ENCODE data around the gene CST3.
"Not testable (repeated sequence)": the region's sequence is repeated elsewhere in the genome, so short reads cannot be mapped to it uniquely, and the experiment has no call there.

Gene CST3

DNA sequence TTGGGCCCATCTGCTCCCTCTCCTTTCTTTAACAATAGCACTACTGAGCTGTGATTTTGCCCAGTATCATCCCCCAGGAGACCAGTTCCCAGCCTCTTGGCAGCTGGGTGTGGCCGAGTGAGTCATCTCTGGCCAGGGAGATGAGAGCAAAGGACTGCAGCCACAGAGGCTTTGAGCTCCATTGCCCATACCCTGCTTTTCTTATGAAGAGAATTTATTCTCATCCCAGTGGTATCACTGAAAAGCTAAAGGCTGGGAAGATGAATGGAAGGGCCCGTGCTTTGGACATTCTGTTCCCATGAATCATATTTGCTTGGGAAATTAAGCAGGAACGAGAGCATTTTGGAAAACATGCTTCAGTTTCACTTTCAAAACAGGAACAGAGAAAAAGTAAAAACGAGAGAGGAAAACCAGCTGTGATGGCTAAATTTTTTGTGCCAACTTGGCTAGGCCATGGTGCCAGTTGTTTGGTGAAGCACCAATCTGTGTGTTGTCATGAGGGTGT is 14.9 kb downstream of the CST3 start:
- H3K36me3 ChIP-seq (ENCODE audit: control insufficient read depth, low read depth, low read length) = no peaks in the 10 kb centered on the region
- no peaks in the 10 kb centered on the region for H3K27me3 ChIP-seq (ENCODE audit: control insufficient read depth, insufficient read depth, low read length)
- no peak overlapping the region for H3K4me3 ChIP-seq (ENCODE audit: low read length)
- no peak overlapping the region for H3K9ac ChIP-seq (ENCODE audit: low read length)
- no peaks in the 10 kb centered on the region for H3K9me3 ChIP-seq (ENCODE audit: control insufficient read depth, low read depth, low read length)
- H3K4me1 ChIP-seq (ENCODE audit: control insufficient read depth, low read depth, low read length) = no peaks in the 10 kb centered on the region
- H3K27ac ChIP-seq (ENCODE audit: low read length) = no peak overlapping the region

DNA sequence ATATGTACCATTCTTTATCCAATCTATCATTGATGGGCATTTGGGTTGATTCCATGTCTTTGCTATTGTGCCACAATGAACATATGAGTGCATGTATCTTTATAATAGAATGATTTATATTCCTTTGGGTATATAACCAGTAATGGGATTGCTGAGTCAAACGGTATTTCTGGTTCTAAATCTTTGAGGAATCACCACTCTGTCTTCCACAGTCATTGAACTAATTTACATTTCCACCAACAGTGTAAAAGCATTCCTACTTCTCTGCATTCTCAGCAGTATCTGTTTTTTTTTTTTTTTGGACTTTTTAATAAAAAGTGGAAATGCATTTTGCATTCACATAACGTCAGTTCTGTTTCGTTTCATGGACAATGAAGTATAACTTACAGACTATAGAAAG is 15.4 kb downstream of the CST3 start:
- H3K36me3 ChIP-seq (ENCODE audit: control insufficient read depth, low read depth, low read length); H3K4me1 ChIP-seq (ENCODE audit: control insufficient read depth, low read depth, low read length); H3K9me3 ChIP-seq (ENCODE audit: control insufficient read depth, low read depth, low read length); H3K27ac ChIP-seq (ENCODE audit: low read length); H3K27me3 ChIP-seq (ENCODE audit: control insufficient read depth, insufficient read depth, low read length); H3K9ac ChIP-seq (ENCODE audit: low read length); H3K4me3 ChIP-seq (ENCODE audit: low read length): not testable (repeated sequence)

DNA sequence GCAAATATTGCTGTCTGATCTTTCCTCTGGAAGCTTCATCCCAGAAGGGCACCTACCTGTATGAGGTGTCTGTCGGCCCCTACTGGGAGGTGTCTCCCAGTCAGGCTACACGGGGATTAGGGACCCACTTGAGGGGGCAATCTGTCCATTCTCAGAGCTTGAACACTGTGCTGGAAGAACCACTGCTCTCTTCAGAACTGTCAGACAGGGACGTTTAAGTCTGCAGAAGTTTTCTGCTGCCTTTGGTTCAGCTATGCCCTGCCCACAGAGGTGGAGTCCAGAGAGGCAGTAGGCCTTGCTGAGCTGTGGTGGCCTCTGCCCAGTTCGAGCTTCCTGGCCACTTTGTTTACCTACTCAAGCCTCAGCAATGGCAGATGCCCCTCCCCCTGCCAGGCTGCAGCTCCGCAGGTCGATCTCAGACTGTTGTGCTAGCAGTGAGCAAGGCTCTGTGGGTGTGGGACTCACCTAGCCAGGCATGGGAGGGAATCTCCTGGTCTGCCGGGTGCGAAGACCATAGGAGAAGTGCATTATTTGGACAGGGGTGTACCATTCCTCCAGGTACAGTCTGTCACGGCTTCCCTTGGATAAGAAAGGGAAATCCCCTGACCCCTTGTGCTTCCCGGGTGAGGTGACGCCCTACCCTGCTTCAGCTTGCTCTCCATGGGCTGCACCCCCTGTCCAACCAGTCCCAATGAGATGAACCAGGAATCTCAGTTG is 16.9 kb downstream of the CST3 start:
- not testable (repeated sequence) for H3K27ac ChIP-seq (ENCODE audit: low read length); H3K36me3 ChIP-seq (ENCODE audit: control insufficient read depth, low read depth, low read length); H3K9me3 ChIP-seq (ENCODE audit: control insufficient read depth, low read depth, low read length); H3K27me3 ChIP-seq (ENCODE audit: control insufficient read depth, insufficient read depth, low read length); H3K4me3 ChIP-seq (ENCODE audit: low read length); H3K4me1 ChIP-seq (ENCODE audit: control insufficient read depth, low read depth, low read length); H3K9ac ChIP-seq (ENCODE audit: low read length)

DNA sequence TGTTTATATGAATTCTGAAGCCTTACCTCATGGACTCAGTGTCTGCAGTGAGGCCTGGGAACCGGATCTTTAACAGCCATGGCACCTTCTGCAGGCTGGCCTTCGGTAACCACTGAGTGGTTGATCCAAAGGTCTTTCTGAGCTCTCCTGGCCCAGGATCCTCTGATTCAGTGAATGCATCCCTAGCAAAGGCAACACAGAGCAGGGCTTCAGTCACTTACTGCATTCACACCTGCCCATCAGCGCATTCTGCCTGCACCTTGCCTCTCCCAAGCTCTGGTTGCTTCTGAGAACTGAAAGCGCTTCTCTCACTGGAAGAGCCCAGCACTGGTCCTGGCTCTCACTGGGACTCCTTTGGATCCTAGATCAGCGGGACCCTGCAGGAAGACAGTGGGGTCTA is 23.6 kb downstream of the CST3 start:
- Histone ChIP-seq H3K27me3 (ENCODE audit: control insufficient read depth, insufficient read depth, low read length) (no peaks in the 10 kb centered on the region), H3K36me3 (ENCODE audit: control insufficient read depth, low read depth, low read length) (no peaks in the 10 kb centered on the region), H3K9ac (ENCODE audit: low read length) (no peak overlapping the region), H3K4me1 (ENCODE audit: control insufficient read depth, low read depth, low read length) (peaks cover 6% of the 10 kb centered on the region), H3K27ac (ENCODE audit: low read length) (no peak overlapping the region), H3K4me3 (ENCODE audit: low read length) (no peak overlapping the region), H3K9me3 (ENCODE audit: control insufficient read depth, low read depth, low read length) (no peaks in the 10 kb centered on the region)

DNA sequence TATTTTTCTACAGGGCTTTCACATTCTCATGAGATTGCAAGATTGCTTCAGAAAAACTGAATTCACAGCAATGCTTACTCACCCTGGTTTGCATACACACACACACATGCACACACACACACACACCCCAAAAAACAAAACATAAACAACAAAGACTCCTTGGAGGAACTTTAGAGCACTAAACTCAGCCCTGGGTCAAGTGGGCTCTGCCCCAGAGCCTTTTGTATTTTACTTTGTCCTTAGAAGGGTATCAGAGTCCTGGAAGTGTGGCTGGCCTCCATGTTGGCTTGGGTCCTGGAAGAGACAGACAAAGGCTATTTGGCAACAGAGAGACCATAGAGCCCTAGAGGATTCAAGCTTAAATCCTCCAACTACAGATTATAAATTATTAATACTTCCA is 24.1 kb downstream of the CST3 start:
- Histone ChIP-seq H3K27ac (ENCODE audit: low read length) (no peak overlapping the region), H3K27me3 (ENCODE audit: control insufficient read depth, insufficient read depth, low read length) (no peaks in the 10 kb centered on the region), H3K9ac (ENCODE audit: low read length) (no peak overlapping the region), H3K4me3 (ENCODE audit: low read length) (no peak overlapping the region), H3K4me1 (ENCODE audit: control insufficient read depth, low read depth, low read length) (peaks cover 6% of the 10 kb centered on the region), H3K36me3 (ENCODE audit: control insufficient read depth, low read depth, low read length) (no peaks in the 10 kb centered on the region), H3K9me3 (ENCODE audit: control insufficient read depth, low read depth, low read length) (no peaks in the 10 kb centered on the region)

DNA sequence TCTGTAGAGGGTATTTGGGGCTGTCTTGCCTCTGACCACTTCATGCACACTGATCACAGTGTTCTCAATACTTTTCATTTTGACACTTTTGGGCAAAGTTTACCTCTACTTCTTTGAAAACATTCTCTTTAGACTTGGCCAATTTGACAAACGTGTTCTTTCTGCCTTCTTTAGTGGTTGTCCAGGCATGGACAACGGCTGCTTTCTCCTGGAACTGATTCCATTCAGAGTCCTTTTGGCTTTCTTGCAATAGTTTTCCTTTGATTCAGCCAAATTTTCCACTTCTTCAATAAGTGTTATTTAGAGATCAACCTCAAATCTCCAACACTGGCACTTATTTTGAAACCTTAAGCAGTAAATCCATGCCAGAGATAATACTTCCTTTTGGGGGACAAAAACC is 25.4 kb downstream of the CST3 start:
- no peak overlapping the region for H3K4me3 ChIP-seq (ENCODE audit: low read length)
- peaks cover 6% of the 10 kb centered on the region for H3K4me1 ChIP-seq (ENCODE audit: control insufficient read depth, low read depth, low read length)
- H3K9ac ChIP-seq (ENCODE audit: low read length) = no peak overlapping the region
- H3K9me3 ChIP-seq (ENCODE audit: control insufficient read depth, low read depth, low read length) = no peaks in the 10 kb centered on the region
- no peaks in the 10 kb centered on the region for H3K36me3 ChIP-seq (ENCODE audit: control insufficient read depth, low read depth, low read length)
- H3K27me3 ChIP-seq (ENCODE audit: control insufficient read depth, insufficient read depth, low read length) = peaks cover 10% of the 10 kb centered on the region
- H3K27ac ChIP-seq (ENCODE audit: low read length) = no peak overlapping the region

DNA sequence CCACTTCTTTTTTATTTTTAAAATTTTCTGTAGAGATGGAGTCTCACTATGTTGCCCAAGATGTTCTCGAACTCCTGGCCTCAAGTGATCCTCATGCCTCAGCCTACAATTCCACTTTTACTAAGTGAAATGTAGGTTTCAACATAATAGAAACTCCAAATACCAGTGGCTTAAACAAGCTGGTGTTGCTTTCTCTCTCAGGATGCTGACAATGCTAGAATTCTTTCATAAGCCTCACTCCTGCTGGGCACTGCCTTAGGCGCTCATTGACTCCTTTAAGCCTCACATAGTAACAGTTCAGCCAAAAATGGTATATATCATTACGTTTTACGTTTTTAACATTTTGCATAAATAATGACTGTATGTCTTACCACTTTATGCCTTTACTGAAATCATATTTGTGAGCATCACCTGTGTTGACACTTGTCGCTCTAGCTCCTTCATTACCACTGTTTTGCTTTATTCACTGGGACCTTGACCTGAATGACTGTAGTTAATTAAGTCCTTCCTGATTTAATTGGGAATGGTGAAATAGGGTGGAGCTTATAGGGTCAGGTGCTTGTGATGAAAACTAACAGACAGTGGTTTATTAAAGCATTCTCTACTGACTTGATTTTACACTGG is 28.2 kb downstream of the CST3 start:
- Histone ChIP-seq H3K4me3 (ENCODE audit: low read length) (no peak overlapping the region), H3K27me3 (ENCODE audit: control insufficient read depth, insufficient read depth, low read length) (peaks cover 10% of the 10 kb centered on the region)

DNA sequence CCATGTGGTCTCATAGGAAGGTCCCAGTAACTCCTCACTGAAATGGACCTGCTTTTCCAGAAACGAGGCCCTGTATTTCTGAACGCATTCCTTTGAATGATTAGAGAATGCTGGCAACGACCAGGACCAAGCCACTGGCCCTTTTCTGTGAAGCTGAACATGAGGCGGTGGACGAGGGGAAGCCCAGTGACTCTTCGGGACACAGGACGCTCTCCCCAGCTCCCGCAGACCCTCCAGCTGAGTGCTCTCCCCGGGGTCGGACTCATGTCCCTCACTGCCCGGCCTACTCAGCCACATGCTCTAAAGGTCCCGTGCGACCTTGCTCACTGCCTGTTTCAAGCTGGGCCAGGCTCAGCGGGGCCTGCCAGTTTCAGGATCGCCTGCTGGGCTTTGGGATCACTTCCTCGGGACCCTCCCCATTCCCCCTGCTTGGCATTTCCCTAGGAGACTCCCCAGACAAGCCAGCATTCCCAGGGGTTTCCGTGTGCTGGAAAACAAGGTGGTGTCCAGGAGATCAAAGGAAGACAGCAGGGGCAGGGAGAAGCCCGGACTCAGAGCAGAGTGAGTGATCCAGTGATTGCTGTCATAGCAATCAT is 29.4 kb downstream of the CST3 start:
- Histone ChIP-seq H3K27ac (ENCODE audit: low read length) (no peak overlapping the region), H3K27me3 (ENCODE audit: control insufficient read depth, insufficient read depth, low read length) (peaks cover 10% of the 10 kb centered on the region), H3K9ac (ENCODE audit: low read length) (no peak overlapping the region), H3K9me3 (ENCODE audit: control insufficient read depth, low read depth, low read length) (no peaks in the 10 kb centered on the region), H3K36me3 (ENCODE audit: control insufficient read depth, low read depth, low read length) (no peaks in the 10 kb centered on the region), H3K4me3 (ENCODE audit: low read length) (no peak overlapping the region), H3K4me1 (ENCODE audit: control insufficient read depth, low read depth, low read length) (peaks cover 6% of the 10 kb centered on the region)

More for the DNA sequence above, 28.2 kb downstream of the CST3 start:
- Histone ChIP-seq H3K9ac (ENCODE audit: low read length) (no peak overlapping the region), H3K27ac (ENCODE audit: low read length) (no peak overlapping the region), H3K36me3 (ENCODE audit: control insufficient read depth, low read depth, low read length) (no peaks in the 10 kb centered on the region), H3K9me3 (ENCODE audit: control insufficient read depth, low read depth, low read length) (no peaks in the 10 kb centered on the region), H3K4me1 (ENCODE audit: control insufficient read depth, low read depth, low read length) (peaks cover 6% of the 10 kb centered on the region)

DNA sequence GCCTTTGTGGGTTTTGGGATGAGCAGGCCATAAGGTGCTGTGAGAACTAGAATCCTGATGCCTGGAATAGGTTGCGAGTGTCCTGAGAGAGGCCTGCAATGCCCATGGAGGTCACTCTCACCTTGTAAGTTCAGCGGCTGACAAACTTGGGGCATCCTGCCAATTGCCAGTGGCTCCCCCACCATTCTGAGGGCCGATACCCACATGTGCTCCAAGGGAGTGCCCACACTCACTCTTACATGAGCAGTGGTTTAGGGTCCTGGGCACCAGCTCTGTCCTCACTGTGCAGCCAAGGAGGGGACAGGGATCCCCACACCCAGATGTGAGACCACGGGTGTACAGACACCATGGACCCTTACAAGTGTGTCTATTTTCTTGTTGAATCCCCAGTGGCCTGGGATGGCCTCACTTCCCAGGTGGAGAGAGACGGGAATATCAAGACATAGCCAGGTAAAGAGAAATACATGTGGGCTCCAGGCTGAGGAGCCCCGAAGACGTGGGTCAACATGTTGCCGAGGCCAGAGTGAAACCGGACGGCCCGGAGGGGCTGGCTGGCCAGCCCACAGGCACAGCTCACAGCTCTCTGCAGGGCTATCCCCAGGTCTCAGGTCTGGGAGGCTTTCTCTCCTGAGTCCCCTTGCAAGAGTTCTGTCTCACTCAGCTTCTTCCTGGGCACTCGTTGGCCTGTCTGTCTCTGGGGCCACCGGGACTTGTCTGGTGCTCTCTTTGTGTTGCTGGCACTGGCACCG is 30.1 kb downstream of the CST3 start:
- Histone ChIP-seq H3K27ac (ENCODE audit: low read length) (no peak overlapping the region), H3K27me3 (ENCODE audit: control insufficient read depth, insufficient read depth, low read length) (peaks cover 10% of the 10 kb centered on the region), H3K36me3 (ENCODE audit: control insufficient read depth, low read depth, low read length) (no peaks in the 10 kb centered on the region), H3K4me1 (ENCODE audit: control insufficient read depth, low read depth, low read length) (peaks cover 6% of the 10 kb centered on the region), H3K9me3 (ENCODE audit: control insufficient read depth, low read depth, low read length) (no peaks in the 10 kb centered on the region), H3K4me3 (ENCODE audit: low read length) (no peak overlapping the region), H3K9ac (ENCODE audit: low read length) (no peak overlapping the region)

DNA sequence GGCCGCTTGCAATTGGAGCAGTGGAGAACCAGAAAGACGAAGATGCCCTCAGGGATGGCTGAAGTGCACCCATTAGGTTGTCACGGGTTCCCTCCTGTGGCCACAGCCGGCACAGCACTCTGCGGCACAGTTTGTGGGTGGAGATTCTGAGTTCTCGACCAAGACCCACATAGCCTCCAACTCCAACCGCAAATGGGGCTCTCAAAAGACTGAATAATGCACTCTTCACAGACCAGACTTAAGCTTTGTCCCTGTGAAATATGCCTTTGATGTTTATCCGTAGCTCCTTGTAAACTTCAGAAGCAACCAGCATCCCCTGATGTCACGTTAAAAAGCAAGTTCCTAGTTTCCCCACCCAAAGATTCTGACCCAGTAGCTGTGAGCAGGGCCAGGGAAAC is 31.1 kb downstream of the CST3 start:
- Histone ChIP-seq H3K27me3 (ENCODE audit: control insufficient read depth, insufficient read depth, low read length) (peaks cover 10% of the 10 kb centered on the region), H3K9me3 (ENCODE audit: control insufficient read depth, low read depth, low read length) (no peaks in the 10 kb centered on the region), H3K4me1 (ENCODE audit: control insufficient read depth, low read depth, low read length) (peaks cover 6% of the 10 kb centered on the region), H3K9ac (ENCODE audit: low read length) (no peak overlapping the region), H3K27ac (ENCODE audit: low read length) (no peak overlapping the region), H3K4me3 (ENCODE audit: low read length) (no peak overlapping the region), H3K36me3 (ENCODE audit: control insufficient read depth, low read depth, low read length) (no peaks in the 10 kb centered on the region)

DNA sequence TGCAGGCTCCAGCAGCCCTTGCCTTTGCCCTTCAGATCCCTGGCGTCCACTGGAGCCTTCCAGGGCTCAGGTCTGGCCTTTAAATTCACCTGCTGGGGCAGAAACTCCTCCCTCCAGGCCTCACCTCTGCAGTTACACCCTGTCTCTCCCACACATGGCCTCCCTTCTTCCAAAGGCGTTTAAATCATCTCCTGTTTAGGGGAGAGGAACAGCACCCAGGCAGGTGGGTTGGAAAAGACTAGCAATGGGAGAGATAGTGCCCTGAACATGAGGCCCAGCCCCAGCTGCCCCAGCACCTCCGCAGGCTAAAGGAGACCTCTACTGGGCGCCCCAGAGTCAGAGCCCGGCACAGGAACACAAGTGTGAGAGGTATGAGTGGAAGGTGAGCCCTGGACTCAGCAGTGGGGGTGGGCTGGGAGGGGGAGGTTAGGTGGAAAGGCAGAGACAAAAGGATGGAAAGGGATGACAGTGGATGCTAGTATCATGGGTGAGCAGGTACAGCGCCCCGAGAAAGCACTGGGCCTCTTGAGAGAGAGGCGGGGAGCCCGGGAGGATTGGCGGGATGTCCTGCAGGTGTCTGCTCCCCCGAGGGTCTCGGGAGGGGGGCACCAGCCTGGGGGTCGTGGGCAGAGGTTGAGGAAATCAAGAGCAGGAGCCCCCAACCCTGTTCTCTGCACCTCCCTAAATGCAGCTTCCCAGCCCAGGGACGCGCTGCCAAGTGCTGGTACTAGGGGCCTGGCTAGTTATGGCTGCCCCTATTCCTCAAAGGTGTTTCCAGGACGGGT is 31.7 kb downstream of the CST3 start, which contains the start of gene CST9:
CST9 (minus strand) TSS at position 51 of the 785 bp plus-strand sequence. CDS start 53 bp downstream, outside the sequence.
- Histone ChIP-seq H3K27ac (ENCODE audit: low read length) (no peak within 1 kb of the TSS), H3K9ac (ENCODE audit: low read length) (no peak within 1 kb of the TSS), H3K9me3 (ENCODE audit: control insufficient read depth, low read depth, low read length) (no peaks in the 10 kb centered on the region), H3K4me3 (ENCODE audit: low read length) (no peak within 1 kb of the TSS), H3K27me3 (ENCODE audit: control insufficient read depth, insufficient read depth, low read length) (peaks cover 10% of the 10 kb centered on the region), H3K4me1 (ENCODE audit: control insufficient read depth, low read depth, low read length) (peaks cover 6% of the 10 kb centered on the region), H3K36me3 (ENCODE audit: control insufficient read depth, low read depth, low read length) (no peaks in the 10 kb centered on the region)
